ENCODE data around the gene MEGF8.

Gene MEGF8

DNA sequence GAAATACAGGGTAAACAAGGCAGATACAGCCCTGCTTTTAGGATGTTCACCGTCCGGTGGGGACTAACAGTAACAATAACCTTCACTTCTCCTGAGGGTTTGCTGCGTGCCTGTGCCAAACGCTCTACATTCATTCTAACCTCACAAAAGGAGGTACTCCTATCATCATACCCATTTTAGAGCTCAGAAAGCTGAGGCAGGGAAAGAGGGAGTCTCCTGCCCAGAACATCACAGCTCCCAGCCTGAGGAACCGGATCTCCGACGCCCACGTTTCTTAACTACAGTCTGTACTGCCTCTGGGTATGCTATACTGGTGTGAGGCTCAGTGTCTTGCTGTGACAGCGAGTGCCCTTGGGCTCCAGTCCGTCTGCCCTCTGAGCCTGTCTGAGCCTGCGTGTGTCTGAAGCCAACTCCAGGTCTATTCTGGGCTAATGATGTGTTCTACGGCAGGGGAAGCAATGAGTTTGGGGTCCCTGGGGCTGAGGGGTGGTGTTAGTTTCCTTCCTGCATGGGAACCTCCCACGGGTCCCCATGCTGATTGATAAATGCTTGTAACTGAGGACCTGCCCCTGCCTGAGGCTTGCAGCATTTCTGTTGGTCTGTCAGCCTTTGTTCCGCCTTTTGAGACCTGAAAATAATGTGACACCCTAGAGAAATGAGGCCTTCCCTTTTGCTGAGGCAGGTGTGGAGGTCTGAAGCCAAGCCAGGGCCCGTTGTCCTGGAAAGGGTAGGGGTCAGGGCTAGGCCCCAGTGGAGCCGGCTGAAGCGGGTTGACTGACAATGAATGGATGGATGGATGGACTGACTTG is 96.9 kb downstream of the MEGF8 start:
- no peak for DNase-seq

DNA sequence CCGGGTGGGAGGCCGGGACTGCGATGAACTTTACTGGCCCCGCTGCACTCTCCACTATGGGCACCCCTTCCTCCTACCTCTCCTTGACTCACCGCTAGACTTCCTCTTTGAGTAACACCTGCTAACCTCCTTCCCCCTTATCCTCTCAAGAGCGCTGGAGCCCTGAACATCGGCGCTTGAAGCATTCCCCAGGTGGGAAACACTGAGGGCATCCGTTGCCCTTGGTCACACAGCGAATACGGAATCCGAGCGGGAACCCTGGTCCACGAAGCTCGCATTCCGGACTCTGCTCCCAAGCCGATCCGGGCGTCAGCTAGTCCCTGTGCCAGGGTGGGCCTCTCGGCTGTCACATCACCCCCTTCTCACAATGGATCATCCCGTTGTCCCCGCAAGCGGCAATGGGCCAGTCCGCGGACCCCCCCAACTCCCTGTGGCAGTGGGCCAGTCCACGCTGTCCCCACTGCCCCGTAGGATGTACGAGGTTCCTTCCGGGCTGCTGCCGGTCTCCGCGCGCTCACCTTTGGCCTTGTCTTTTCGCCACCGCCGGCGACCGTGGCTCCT is 97.5 kb downstream of the MEGF8 start:
- DNase-seq, result peak; percentile 61

DNA sequence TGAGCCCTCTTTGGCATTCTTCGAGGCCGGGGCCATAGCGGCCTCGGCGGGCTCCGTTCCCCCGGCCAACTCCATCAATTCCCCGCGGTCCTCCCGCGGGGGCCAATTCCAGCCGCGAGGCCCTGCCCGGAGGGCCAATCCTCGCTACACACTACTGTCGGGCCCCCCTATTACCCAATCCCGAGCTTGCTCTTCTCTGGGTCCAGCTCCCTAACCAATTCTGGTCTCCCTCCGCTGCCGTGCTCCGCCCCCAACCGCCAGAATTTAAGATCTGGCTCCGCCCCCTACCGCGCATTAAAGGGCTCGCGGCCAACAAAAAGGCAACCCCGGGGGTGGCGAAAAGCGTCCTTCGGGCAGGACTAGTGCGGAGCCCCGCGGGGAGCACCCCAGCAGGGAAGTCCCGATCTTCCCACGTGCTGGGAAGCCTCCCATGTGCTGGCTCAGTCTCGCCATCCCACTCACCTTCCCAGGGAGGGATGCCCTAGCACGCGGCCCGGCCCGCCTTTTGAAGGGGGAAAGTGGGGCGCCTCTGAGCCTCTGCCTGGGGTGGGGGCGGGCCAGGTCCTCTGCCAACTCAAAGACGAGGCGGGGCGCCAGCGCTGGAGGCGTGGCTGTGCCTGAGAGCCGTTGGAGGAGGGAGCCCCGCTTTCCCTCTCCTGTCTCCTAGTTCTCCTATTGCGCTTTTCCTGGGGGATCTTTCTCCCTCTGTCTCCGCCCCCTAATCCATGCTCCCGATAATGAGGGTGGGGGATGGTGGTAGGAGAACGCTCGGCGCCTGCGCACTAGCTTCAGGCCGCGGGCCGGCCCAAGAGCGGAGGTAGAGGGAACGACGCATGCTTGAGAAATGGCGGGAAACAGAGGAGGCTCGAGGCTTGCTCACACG is 98.3 kb downstream of the MEGF8 start:
- DNase-seq, result peak; percentile 83

DNA sequence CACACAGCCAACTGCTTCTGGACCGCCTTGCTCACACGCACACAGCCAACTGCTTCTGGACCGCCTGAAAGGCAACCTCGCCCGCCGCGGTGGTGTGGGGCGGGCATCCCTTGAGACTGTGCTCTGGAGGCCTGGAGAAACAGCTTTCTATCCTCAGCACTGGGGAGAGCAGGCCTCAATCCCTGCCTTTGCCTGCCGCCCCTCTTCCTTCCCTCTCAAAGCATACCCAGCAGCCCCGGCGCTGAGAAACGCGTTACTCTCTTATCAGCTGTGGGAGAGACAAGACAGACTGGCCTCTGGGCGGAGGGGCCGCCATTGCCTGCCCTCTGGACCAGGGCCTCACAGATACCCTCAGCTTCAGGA is 98.9 kb downstream of the MEGF8 start:
- DNase-seq, result no peak

DNA sequence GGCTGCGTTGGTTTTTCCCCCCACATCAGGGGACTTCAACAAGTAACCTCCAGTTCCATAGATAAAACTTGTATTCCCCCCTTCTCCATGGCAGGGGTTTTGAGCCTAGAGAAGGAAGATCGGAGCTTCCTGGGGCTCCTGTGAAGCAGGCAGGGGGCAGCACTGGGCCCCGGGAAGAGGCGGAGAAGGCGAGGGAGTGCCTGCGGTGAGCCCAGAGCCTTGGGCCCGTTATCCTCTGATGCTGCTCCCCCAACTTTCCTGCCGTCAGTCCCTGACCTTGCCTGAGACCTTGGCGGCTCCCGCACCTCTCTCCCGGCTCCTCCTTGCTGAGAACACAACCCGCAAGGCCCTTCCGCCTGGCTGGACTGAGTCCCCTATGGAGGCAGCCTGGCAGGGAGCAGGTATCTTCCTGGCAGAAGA is 99.3 kb downstream of the MEGF8 start:
- no peak for DNase-seq

DNA sequence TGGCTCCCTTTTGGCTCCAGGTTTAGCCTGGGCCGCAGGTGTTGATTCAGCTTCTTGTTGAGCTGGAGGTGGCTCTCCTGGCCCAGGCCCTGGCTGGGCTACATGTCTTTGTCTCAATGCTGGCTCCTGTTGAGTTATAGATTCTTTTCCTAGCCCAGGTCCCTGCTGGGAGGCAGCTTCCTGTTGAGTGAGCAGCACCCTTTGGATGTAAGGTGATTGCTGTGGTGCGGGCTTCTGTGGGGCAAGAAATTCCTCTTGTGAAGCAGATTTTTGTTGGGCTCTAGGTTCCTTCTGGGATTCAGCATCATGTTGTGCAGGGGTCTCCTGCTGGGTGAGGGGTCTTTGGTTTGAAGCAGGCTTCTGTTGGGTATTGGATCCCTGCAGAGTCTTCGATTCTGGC is 101.2 kb downstream of the MEGF8 start:
- DNase-seq, result no peak

DNA sequence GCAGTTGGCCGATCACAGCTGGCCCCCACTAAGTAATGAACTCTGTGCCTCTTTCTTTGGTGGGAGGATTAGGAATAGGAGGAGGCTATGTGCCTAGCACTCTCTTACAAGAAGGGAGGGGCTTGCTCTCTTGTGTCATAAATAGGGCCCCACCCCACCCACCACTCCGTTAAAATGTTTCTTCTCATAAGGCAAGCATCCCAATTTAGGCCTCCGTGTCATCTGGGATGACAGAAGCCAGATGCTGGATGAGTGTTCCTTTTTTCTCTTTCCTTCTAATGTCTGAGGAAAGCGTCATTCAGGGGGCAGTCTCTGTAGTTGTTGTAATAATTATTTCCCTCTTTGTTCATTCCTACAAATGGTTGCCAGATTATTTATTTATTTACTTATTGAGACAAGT is 101.9 kb downstream of the MEGF8 start, which contains the start of gene LIPE:
Gene LIPE, minus strand, starts transcription at position 76 of the 400 bp plus-strand sequence. CDS start 239 bp downstream, outside the sequence.
- no peak for DNase-seq

All from NCI-H748 treated with DMSO at 0.1 percent for 48 hours (cell line).